GM23338 (cell line): ENCODE data around the gene TBC1D8B. TPM values are rescaled to one million over a fixed set of nuclear protein-coding genes. Genes with fewer than 3 reads are reported as not detected.
A peak's percentile ranks its signal among the peaks of the same experiment; 100 is the strongest.

Source experiments
- ATAC-seq: fragments of 200-7000 bp; cut with Tn5 transposase; 3 replicates; pipeline ENCODE4 v1.9.1; 2020
- DNase-seq: peaks from one replicate; pipeline ENCODE4 v3.0.0-alpha.2; 2015; ENCODE audit warnings: low spot score
- H2AFZ ChIP-seq: fragments of 200-600 bp; sonication (generic); 2 replicates; pipeline ENCODE4 v1.8.0; 2016; ENCODE audit warnings: antibody characterized with exemption, mild to moderate bottlenecking, moderate library complexity
- H3F3A ChIP-seq: fragments of 200-600 bp; sonication (generic); replicated peaks from 2 replicates; pipeline ENCODE4 v1.8.0; 2017; ENCODE audit warnings: antibody characterized with exemption, mixed run types, low read depth
- H3K27ac ChIP-seq: fragments of 200-600 bp; sonication (generic); 2 replicates; pipeline ENCODE4 v1.6.1; 2016; ENCODE audit warnings: low read depth
- H3K27me3 ChIP-seq: fragments of 200-600 bp; sonication (generic); 2 replicates; pipeline ENCODE4 v1.8.0; 2016; ENCODE audit warnings: mild to moderate bottlenecking, mixed run types, moderate library complexity; ENCODE audit not compliant: insufficient read depth
- H3K36me3 ChIP-seq: fragments of 200-600 bp; sonication (generic); 2 replicates; pipeline ENCODE4 v1.8.0; 2016; ENCODE audit warnings: mild to moderate bottlenecking; ENCODE audit not compliant: insufficient read depth
- H3K4me1 ChIP-seq: fragments of 200-600 bp; sonication (generic); 2 replicates; pipeline ENCODE4 v1.8.0; 2016; ENCODE audit warnings: mild to moderate bottlenecking, moderate library complexity; ENCODE audit not compliant: insufficient read depth
- H3K4me2 ChIP-seq: fragments of 200-600 bp; sonication (generic); 2 replicates; pipeline ENCODE4 v1.7.1; 2017; ENCODE audit warnings: mixed run types
- H3K4me3 ChIP-seq: fragments of 200-600 bp; sonication (generic); 2 replicates; pipeline ENCODE4 v1.6.1; 2016; ENCODE audit warnings: mixed run types
- H3K79me2 ChIP-seq: fragments of 200-600 bp; sonication (generic); replicated peaks from 2 replicates; pipeline ENCODE4 v1.8.0; 2017; ENCODE audit warnings: mild to moderate bottlenecking; ENCODE audit not compliant: insufficient read depth
- H3K9me2 ChIP-seq: fragments of 200-600 bp; sonication (generic); 2 replicates; pipeline ENCODE4 v1.8.0; 2017; ENCODE audit not compliant: insufficient read depth
- H4K20me1 ChIP-seq: fragments of 200-600 bp; sonication (generic); replicated peaks from 2 replicates; pipeline ENCODE4 v1.8.0; 2017; ENCODE audit warnings: mild to moderate bottlenecking; ENCODE audit not compliant: insufficient read depth
- H3K27ac Mint-ChIP-seq: 2 replicates; pipeline ENCODE4 v1.8.0; 2020; ENCODE audit warnings: inconsistent platforms, mild to moderate bottlenecking, moderate library complexity, mixed read lengths
- H3K27me3 Mint-ChIP-seq: 3 replicates; pipeline ENCODE4 v1.8.0; 2022; ENCODE audit warnings: low read depth, mild to moderate bottlenecking, moderate library complexity, mixed read lengths, inconsistent platforms; ENCODE audit not compliant: insufficient read depth, poor library complexity
- H3K36me3 Mint-ChIP-seq: 3 replicates; pipeline ENCODE4 v1.8.0; 2021; ENCODE audit warnings: low read depth, mild to moderate bottlenecking, inconsistent platforms, moderate library complexity, mixed read lengths
- H3K4me1 Mint-ChIP-seq: 3 replicates; pipeline ENCODE4 v1.8.0; 2020; ENCODE audit warnings: mild to moderate bottlenecking, inconsistent platforms, mixed read lengths
- H3K4me3 Mint-ChIP-seq: 3 replicates; pipeline ENCODE4 v1.8.0; 2021; ENCODE audit warnings: moderate library complexity, mild to moderate bottlenecking, inconsistent platforms, mixed read lengths
- H3K9me3 Mint-ChIP-seq: 3 replicates; pipeline ENCODE4 v1.8.0; 2020; ENCODE audit warnings: moderate library complexity, mild to moderate bottlenecking, inconsistent platforms, mixed read lengths
- EZH2 ChIP-seq: fragments of 200-600 bp; sonication (generic); IDR thresholded peaks from one replicate; pipeline ENCODE4 v1.8.0; 2017; ENCODE audit warnings: antibody characterized with exemption, mild to moderate bottlenecking, low read depth; ENCODE audit not compliant: unreplicated experiment
- EZH2phosphoT487 ChIP-seq: fragments of 200-600 bp; sonication (generic); IDR thresholded peaks from one replicate; pipeline ENCODE4 v1.8.1; 2018; ENCODE audit warnings: antibody characterized with exemption; ENCODE audit not compliant: unreplicated experiment
- JUNB ChIP-seq: IDR thresholded peaks from one replicate; pipeline ENCODE4 v1.6.1; 2016; ENCODE audit warnings: antibody characterized with exemption; ENCODE audit not compliant: unreplicated experiment
- REST ChIP-seq: IDR thresholded peaks from one replicate; pipeline ENCODE4 v1.6.1; 2018; ENCODE audit warnings: antibody characterized with exemption; ENCODE audit not compliant: unreplicated experiment
- STAT1 ChIP-seq: IDR thresholded peaks from one replicate; pipeline ENCODE4 v1.6.1; 2016; ENCODE audit warnings: antibody characterized with exemption; ENCODE audit not compliant: unreplicated experiment
- ZNF114 ChIP-seq: fragments of 250-450 bp; sonication (Bioruptor Pico); IDR thresholded peaks from 2 replicates; pipeline ENCODE4 v1.5.0; 2020; ENCODE audit warnings: mild to moderate bottlenecking, moderate library complexity
- ZNF462 ChIP-seq: fragments of 250-450 bp; sonication (Bioruptor Pico); IDR thresholded peaks from 2 replicates; pipeline ENCODE4 v1.5.0; 2020; ENCODE audit warnings: mild to moderate bottlenecking, moderate library complexity
- polyA plus RNA-seq: library from polyadenylated mRNA; unstranded; fragments of >200 nt; fragmentation: Nextera tagmentation; extraction: Ambion mirVana; gene quantifications from 2 replicates; pipeline ENCODE4 v1.2.1, GENCODE V29; 2016
- total RNA-seq: library from RNA; depleted of rRNA; stranded (reverse); fragments of >200 nt; shearing (Covaris generic); gene quantifications from 2 replicates; pipeline ENCODE4 v1.2.3, GENCODE V29; 2014
- TF ChIP-seq, protein P1 (sequence below), 2 experiments: fragments of 200-600 bp in 1 of 2; sonication (generic) in 1 of 2; conservative IDR thresholded peaks; 2 replicates each; pipeline versions ENCODE4 v1.5.1 to v1.6.1; 2016 to 2017; ENCODE audit warnings: antibody characterized with exemption in 2 of 2, low read depth in 2 of 2, mild to moderate bottlenecking in 2 of 2, moderate library complexity in 1 of 2

TBC1D8B gene
- total and polyA plus RNA-seq, 2 experiments from 2014 or later, result 5.5 to 7.6 TPM

- Histone ChIP-seq H3K4me3 (no peak overlapping the region), H3K4me2 (no peak overlapping the region), H4K20me1 (no peaks in the 10 kb centered on the region), H3F3A (no peaks in the 10 kb centered on the region), H3K27me3 (no peaks in the 10 kb centered on the region), H3K36me3 (no peaks in the 10 kb centered on the region), H3K79me2 (no peaks in the 10 kb centered on the region), H3K27ac (no peak overlapping the region), H2AFZ (no peak overlapping the region), H3K9me2 (no peaks in the 10 kb centered on the region), H3K4me1 (no peaks in the 10 kb centered on the region)
- DNase-seq (no peak), ATAC-seq (no peak)
- Mint-ChIP-seq H3K4me3 (no peak overlapping the region), H3K36me3 (no peaks in the 10 kb centered on the region), H3K4me1 (no peaks in the 10 kb centered on the region), H3K27ac (no peak overlapping the region), H3K27me3 (no peaks in the 10 kb centered on the region), H3K9me3 (no peaks in the 10 kb centered on the region)
- no peak for TF ChIP-seq REST
- no peak for TF ChIP-seq EZH2
- TF ChIP-seq STAT1, result no peak
- no peak for TF ChIP-seq EZH2phosphoT487
- TF ChIP-seq, protein P1, sequence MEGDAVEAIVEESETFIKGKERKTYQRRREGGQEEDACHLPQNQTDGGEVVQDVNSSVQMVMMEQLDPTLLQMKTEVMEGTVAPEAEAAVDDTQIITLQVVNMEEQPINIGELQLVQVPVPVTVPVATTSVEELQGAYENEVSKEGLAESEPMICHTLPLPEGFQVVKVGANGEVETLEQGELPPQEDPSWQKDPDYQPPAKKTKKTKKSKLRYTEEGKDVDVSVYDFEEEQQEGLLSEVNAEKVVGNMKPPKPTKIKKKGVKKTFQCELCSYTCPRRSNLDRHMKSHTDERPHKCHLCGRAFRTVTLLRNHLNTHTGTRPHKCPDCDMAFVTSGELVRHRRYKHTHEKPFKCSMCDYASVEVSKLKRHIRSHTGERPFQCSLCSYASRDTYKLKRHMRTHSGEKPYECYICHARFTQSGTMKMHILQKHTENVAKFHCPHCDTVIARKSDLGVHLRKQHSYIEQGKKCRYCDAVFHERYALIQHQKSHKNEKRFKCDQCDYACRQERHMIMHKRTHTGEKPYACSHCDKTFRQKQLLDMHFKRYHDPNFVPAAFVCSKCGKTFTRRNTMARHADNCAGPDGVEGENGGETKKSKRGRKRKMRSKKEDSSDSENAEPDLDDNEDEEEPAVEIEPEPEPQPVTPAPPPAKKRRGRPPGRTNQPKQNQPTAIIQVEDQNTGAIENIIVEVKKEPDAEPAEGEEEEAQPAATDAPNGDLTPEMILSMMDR (conservative IDR thresholded peaks at IDR 0.05; ENCODE audit: low read depth in 2 of 2), result peak; percentile 35 to 47
- TF ChIP-seq ZNF462 (CRISPR knock-in tag), result no peak
- TF ChIP-seq JUNB, result no peak
- no peak for TF ChIP-seq ZNF114 (CRISPR knock-in tag)
Observed at GRCh38 chrX:106791495-106791894, 11.0 kb upstream of the TBC1D8B start.
